ENCODE measurements around the gene TRAF2.

TRAF2 gene

GRCh38 chr9:136965771-136966484 is 79.6 kb downstream of the TRAF2 start:
- DNase-seq: no peak

- DNase-seq: no peak
Observed at GRCh38 chr9:136968333-136969127, 82.2 kb downstream of the TRAF2 start.

- DNase-seq: no peak
Observed at GRCh38 chr9:136969150-136969549, 82.8 kb downstream of the TRAF2 start.

GRCh38 chr9:136969774-136970173 is 83.5 kb downstream of the TRAF2 start:
- no peak for DNase-seq

- no peak for DNase-seq
Observed at GRCh38 chr9:136970361-136970760, 84.0 kb downstream of the TRAF2 start.

GRCh38 chr9:136971746-136972145 is 85.4 kb downstream of the TRAF2 start:
- no peak for DNase-seq

- no peak for DNase-seq
Observed at GRCh38 chr9:136972335-136972734, 86.0 kb downstream of the TRAF2 start.

GRCh38 chr9:136972743-136973142 is 86.4 kb downstream of the TRAF2 start:
- DNase-seq: no peak

- DNase-seq: no peak
Observed at GRCh38 chr9:136973618-136974617, 87.6 kb downstream of the TRAF2 start.

GRCh38 chr9:136974817-136975535 is 88.7 kb downstream of the TRAF2 start:
- no peak for DNase-seq

GRCh38 chr9:136975644-136976043 is 89.3 kb downstream of the TRAF2 start:
- DNase-seq: no peak

All from NCI-H1436 treated with DMSO at 0.1 percent for 48 hours (cell line).